Cerebellar nuclear complex (tissue), 1 donor: ENCODE measurements around the gene KPTN.
A peak's percentile ranks its signal among the peaks of the same experiment; 100 is the strongest.
"Not testable (repeated sequence)": the region's sequence is repeated elsewhere in the genome, so short reads cannot be mapped to it uniquely, and the experiment has no call there.

Experiments used
- DNase-seq, 2 experiments: peaks; one replicate each; lab custom pipeline; 2025; lab: John Stamatoyannopoulos, UW

Gene KPTN

DNA sequence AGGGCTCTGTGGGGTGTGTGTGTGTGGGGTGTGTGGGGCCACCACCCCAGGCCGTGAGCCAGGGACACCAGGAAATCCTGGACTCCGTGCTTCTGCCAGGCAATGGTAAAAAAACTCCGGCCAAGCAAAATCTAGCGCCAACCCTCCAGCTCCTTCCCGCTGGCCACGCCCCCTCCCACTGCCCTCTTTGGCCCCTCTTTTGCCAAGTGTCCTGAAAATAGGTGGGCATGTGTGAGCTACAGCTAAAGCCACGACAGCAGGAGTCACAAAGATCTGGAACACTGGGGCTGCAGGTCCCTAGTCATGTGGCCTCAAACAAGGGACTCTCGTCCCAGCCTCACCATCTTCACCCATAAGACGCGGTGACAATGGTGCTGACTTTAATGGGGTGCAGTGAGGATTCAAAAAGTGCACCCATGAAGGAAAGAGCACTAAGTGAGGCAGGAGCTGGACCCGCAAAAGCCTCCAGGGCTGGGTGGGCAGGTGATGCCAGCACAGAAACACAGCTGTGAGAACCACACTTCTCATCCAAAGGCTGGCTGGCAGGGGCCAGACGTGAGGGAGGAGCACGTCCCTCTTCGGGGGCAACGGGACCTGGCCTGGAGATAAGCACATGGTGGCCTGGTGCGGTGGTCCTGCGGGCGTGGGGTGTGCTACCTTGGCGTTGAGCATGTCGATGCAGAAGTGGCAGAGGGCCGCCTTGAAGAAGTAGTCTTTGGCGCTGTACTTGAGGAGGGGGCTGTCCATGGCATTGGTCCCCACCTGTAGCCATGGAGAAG, 7.5 kb upstream of the KPTN start:
- no peak for DNase-seq

DNA sequence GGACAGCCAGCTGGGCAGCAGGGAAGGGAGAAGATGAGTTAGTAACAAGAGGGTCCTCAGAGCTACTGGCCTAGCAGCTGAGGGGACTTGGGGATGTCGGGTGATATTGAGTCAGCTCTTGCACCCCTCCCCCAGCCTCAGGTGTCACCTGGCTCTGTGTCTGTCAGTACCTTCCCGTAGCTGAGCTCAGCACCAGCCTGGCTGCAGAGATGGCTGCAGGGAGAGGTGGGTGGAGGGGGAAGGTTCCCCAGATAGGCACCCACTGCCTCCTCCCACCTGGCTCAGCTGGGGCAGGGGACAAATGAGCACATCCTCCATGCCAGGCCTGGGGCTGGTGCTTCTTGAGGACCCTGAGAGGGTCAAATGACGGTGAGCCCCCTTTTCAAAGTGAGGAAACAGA, 6.8 kb upstream of the KPTN start:
- no peak for DNase-seq

DNA sequence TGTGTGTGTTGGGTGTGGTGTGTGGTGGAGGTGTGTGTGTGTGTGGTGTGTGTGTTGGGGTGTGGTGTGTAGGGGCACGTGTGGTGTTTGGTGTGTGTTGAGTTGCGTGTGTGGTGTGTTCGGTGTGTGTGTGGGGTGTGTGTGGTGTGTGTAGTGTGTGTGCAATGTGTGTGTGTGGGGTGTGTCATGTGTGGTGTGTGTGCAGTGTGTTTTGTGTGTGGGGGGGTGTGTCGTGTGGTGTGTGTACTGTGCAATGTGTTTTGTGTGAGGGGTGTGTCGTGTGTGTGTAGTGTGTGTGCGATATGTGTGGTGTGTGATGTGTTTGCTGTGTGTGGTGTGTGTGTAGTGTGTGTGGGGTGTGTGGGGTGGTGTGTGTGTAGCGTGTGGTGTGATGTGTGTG, 6.0 kb upstream of the KPTN start:
- DNase-seq: no peak

DNA sequence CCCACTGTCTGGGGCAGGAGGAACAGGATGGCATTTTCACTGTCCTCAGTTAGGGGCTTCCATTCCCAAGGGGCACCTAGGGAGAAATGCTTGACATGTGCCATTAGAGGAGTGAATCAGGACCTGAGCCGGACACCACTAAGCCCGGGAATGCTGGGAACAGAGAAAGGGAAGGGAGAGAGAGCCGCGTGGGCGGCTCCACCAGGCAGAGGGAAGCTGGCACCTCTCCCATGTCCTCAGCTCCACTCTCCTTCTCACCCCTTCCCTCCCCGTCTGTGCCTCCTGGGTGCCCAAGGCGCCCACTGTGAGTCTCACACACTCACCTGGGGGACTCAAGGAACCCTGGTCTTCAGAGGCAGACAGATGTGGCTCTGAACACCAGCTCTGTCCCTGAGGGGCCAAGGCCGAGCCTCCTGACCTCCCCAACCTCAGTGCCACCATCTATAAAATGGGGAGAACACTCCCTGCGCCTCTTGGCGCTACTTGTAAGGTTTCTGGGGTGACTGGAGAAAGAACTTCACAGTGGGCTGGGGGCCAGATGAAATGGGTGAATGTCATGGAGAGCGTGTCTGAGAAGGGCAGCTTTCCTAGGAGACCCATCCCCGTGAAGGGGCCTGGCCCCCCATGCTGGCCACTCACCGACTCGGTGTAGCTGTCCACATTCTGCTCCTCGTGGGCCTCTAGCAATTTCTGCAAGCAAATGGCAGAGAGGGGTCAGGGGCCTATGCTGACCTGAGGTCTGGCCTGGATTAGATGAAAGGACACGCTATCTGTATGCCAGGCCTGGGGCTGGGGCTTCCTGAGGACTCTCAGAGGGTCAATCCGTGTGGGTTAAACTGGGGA, 5.3 kb upstream of the KPTN start:
- no peak for DNase-seq

DNA sequence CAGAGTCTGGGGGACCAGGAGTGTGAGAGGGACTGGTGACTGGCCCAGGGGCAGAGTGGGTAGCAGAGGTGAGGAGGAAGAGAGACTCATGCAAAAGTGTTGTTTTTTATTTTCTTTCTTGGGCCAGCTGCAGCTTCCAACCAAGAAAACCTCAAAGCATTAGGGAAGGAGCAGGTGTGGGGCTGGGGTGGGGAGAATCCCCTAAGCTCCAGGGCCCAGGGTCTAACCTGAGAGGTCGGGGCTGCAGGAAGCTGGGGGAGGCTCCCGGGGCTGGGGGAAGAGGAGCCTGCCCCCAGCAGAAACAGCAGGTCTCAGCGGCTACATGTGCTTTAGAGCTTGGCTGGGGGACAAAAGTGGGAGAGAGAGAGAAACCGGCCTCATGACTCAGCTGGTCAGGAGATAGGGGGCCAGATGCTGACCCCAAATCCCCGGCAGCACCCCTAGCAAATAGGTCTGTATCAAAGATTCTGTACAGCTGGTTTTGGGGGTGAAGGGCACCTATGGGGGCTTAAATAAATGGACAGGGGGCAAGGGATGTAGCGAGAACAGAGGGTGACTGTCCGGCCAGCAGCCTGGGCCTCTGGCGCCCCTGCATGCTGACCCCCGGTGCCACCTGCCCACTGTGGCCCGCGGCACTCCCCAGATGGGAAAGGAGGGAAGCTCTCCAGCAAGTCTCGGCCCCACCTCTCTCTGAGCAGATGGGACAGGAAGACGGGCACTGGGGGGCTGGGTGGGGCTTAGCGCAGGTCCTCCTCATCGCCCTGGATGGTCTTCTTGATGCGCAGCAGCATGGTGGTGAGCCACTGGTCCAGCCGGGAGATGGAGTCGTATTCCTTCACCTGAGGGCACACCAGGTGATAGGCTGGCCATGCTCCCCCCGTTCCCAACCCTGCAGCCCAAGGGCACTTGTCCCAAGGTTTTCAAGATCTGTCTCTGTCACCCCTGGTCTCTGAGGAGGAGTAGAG, 3.8 kb upstream of the KPTN start:
- DNase-seq: no peak

DNA sequence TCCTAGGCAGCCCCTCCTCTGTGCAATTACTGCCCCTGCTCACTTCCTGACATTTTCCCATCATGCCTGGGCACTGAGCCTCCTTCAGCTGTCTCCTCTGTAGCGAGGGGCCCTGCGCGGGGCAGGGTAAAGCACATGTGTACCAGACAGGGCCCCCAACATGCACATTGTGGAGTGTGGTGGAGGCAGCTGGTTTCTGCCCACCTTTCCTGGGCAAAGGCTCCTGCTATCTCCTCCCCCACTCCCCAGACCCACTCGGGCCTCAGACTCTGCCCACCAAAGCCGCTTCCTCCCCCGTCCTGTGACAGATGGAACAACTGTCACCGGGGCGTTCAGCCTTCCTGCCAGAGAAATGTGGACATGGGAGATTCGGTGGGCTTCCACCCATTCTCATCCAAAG, 2.9 kb upstream of the KPTN start:
- no peak for DNase-seq

DNA sequence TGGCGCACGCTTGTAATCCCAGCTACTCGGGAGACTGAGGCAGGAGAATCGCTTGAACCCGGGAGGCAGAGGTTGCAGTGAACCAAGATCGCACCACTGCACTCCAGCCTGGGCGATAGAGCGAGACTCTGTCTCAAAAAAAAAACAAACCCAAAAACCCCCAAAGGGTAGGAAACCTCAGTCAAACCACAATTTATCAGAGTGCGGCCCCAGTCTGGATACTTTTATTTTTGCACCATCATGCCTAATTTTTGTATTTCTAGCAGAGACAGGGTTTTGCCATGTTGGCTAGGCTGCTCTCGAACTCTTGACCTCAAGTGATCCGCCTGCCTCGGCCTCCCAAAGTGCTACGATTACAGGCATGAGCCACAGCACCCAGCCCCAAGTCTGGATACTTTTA, 2.2 kb upstream of the KPTN start:
- not testable (repeated sequence) for DNase-seq

DNA sequence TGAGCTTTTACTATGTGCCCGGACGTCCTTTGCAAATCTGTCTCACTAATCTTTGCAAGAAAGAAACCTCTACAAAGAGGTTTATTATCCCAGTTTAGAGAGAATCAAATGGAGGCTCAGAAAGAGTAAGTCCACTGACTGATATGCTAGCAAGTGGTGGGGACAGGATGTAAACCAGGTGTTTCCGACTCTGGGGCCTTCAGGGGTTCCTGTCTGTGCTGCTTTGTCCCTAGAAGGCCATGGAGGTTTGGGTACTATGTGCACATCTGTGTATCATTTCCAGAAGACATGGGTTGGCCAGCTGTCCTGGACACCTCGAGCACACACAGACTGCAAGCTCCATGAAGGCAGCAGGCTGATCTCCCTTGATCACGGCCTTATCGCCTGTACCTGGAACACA, 1.2 kb upstream of the KPTN start:
- no peak for DNase-seq

DNA sequence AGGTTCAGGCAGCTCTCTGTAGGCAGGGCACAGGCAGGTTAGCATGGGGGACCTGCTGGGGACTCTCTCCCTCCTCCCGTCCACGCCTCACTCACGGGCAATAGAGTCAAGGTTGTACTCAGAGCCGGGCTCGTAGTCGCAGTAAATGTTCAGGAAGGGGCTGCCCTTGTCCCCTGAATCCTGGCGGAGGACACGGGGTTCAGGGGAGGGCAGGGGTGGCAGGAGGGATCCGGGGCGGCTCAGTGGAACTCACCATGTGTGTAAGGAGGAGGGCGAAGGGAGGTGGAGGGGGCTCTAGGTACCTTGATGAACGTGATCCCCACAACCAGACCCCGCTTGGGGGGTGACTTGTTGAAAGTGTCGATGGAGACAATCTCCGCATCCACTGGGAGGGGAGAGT, 819 bp downstream of the KPTN start:
- no peak for DNase-seq

DNA sequence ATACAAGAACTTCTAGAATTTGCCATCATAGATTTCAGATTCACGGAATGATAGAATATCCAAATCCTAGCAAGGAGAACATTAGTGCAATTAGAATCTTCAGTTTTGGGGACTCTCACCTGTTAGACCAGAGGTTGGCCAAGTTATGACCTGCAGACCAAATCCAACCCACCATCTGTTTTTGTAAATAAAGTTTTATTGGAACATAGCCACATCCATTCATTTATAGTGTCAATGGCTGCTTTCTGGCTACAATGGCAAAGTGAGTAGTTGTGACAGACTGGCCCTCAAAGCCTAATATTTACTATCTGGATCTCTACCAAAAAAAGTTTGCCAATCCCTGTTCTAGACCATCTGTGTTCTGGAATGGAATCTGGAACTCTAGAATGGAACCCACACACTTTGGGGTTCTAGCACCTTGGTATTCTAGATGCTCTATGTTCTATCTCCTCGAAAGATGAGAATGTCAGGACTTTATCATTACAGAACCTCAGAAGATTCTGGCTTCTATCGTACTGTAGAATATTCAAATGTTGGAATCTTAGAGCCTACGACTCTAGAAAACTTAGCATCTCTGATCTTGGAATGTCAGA, 2.5 kb downstream of the KPTN start:
- no peak for DNase-seq

DNA sequence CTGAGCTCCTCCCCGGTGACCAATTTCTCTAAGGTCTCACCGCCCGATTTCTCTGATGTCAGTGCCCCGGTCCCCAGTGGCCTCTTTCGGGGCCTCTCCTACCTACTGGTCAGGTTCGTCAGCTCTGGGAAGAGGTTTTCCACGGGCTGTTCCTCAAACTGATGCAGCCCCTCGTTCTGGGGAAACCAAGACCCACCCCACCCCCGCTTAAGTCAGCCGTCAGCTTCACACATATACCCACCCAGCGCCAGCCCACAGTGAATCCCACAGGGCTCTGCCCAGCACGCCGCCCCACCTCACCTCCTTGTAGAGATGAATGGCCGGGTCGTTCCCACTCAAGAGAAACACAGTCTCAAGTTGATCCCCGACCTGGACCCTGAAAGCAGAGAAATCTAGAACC, 3.4 kb downstream of the KPTN start:
- DNase-seq: no peak

DNA sequence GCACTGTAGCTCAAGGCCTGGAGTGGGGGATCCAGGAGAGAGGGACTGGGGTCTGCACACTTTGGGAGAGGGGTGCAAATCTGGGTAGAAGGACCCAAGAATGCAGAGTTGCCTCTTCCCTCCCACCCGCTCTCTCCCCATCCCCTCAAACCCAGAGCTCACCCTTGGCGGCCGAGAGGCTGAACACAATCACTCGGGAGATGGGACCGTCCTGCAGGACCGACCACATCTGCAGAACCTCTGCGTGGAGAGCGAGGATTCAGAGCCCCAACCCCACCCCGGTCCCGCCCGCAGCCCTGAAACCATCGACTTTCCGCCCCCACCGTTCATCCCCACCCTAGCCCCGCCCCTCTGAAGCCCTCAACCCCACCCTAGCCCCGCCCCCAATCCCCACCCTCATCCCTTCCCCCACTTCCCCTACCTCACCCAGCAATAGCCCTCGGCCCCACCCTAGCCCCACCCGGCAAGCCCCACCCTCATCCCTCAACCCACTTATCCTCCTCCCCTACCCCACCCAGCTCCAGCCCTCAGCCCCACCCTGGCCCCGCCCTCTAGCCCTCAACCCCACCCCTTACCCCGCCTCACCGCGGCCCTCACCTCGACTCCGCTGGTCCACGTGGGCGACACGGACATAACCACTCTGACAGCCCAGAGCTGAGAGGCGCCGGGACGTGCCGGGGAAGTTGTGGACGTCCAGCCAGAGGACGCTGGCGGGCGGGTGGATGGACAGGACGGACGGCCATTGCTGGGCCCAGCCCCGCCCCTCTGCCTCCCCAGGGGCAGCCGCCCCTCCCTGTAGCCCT, 4.1 kb downstream of the KPTN start:
- no peak for DNase-seq

DNA sequence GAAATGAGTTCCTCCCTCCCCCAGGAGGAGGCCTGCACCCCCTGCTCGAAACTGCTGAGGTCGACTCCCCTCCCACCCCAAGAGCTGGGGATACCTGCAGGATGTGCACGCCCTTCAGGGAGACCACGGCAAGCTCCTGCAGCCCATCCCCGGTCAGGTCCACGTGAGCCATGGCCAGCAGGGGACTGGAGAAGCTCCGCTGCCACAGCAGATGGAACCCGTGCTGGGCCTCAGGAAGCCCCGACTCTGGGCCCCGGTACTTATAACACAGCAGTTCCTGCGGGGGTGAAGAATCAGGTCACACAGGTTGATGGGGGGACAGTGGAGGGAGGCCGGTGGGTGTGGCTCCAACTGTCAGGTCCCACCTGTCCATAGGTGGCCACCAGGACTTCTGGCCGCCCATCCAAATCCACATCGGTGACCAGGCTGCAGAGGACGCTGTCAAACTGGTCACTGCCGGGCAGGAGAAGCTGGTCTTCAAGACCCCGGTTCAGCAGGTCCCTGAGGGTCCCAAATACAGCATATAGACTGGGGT, 7.5 kb downstream of the KPTN start:
- DNase-seq: no peak

DNA sequence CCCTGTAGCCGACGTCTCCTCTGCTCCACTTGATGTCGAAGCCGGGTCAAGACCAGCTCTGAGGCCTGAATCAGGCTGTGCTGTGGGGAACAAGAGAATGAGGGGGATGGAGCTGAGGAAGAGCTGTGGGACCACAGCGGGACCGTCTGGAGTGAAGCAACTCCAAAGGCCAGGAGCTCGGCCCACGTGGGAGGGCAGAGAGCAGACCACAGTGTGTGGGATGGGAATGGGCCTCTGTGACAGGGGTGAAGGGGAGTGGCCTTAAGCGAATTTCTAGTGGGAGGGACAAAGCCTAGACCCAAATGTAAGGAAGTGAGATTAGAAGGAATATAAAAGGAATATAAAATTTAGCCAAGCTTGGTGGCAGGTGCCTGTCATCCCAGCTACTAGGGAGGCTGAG, 8.6 kb downstream of the KPTN start:
- no peak for DNase-seq

DNA sequence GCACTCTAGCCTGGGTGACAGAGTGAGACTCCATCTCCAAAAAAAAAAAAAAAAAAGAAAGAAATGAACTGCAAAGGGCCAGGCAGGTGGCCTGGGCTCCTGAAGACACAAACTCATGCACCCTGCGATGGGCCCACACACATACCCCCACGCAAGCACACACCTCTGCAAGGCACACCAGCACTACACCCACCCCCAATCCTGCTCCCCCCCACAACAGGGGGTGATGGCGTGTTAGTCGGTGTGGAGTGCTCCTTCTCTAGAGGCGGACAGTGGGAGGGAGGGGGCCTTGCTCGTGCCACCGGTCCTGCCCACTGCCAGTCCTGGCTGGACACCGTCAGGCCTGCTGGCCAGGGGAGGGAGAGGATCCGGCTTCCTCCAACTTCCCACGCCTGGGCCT, 10.7 kb downstream of the KPTN start:
- no peak for DNase-seq

DNA sequence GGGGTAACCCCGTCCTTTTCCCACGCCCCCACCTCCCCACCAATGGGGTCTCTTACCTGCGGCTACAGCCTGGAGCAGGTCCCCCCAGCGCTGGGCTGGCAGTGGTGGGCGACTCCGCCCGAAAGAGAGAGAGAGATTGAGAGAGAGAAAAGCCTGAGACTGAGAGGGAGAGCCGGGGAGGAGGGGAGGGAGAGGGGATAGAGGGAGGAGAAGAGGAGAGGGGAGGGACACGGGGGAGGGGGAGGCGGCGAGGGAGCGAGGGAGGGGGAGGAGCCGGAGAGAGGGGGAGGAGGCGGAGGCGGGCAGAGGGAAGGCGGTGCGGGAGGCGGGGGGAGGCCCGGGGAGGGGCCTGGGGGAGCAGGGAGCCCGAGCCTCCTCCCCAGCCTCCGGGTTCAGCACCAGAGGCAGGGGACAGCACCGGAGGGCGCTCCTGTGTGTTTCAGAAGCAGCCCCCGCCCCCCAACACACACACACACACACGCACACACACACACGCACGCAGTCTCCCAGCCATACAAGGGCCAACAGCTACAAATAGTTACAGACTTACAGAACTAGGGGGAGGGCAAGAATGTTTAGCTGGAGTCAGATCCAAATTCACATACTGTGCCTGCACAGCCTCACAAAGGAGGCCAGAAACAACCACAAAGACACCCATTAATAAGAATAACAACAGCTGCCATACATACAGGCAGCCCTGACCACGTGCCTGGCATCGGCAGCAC, 12.1 kb downstream of the KPTN start, which contains the start of gene SLC8A2:
TSS of gene SLC8A2 (minus strand) at position 161 of the 725 bp plus-strand sequence. CDS start 5,490 bp downstream, outside the sequence.
- DNase-seq: peak in 1 of 2 experiments; percentile 56

DNA sequence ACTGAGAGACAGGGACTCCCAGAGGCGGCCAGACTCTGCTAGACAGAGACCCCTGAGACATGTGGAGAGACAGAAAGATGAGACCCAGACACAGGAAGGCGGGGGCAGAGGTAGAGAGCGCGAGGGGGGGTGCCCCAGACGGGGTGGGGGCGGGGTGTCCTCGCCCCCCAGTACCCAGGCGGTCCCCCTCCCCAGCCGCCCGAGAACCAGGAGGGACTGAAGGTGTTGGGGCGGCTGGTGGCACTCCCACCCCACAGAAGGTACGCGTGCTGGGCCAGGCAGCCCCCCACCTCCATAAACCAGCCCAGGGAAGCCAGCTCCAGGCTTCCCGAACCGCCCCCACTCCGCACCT, 12.7 kb downstream of the KPTN start:
- DNase-seq: no peak

DNA sequence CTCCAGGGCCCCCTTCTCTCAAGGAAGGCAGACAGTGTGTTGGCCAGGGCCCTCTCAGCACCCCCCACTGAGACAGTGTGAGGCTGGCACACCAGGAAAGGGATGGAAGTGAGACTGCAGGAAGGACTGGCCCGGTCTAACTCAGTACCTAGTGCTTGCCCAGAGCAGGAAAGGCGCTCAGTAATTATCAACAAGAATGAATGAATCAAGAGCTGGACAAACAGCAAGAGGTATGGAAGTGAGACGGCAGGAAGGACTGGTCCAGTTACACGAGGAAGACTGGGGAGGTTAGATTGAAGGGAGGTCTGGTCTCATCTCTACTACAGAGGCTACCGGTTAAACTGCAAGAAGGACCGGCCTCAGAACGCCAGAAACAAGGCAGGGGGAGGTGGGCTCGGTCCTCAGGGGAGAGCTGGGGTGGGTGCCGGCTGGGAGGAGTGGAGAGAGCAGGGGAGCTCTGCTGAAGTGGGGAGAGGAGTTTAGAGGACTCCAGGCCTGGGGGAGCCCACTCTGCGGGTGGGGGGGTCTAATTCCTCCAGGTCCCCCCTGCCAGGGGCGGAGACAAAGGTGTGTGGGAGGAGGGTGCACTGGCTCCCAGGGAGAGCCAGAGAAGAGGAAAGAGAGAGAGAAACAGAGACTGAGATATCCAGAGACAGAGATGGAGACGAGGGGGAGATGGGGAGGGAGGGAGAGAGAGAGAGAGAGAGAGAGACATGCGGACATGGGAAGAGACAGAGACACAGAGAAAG, 13.4 kb downstream of the KPTN start:
- DNase-seq: no peak

DNA sequence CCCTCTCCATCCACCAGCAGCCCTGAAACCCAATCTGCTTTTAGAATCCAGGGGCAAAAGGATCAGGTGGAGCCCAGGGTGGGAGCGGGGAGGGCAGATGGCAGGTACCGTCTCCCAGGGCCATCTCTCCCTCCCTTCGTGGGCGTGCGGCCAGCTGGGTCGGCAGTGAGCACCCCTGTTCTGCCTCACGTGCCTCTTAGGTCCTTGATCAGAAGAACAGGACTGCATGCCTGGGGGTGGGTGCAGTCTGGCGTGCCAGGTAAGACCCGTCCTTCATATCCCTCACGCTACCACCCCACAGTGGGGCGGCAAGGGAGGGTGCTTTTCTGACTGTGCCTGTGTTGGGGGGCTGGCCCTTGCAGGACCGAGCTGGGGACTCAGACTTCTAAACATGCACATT, 14.3 kb downstream of the KPTN start:
- peak in 1 of 2 experiments; percentile 64 for DNase-seq
